Loucy (cell line): ENCODE measurements around the gene MAS1L.

Source experiments
- H2AFZ ChIP-seq: fragments of 200-600 bp; sonication (generic); 2 replicates; pipeline ENCODE4 v1.6.0; 2016; ENCODE audit warnings: antibody characterized with exemption, mild to moderate bottlenecking, low read length, moderate library complexity
- H3F3A ChIP-seq: fragments of 200-600 bp; 2 replicates; pipeline ENCODE4 v1.6.0; 2016; ENCODE audit warnings: antibody characterized with exemption, low read depth, mild to moderate bottlenecking
- H3K27me3 ChIP-seq: fragments of 200-600 bp; sonication (generic); 2 replicates; pipeline ENCODE4 v1.6.1; 2014; ENCODE audit warnings: low read length, mild to moderate bottlenecking; ENCODE audit not compliant: insufficient read depth, poor library complexity, severe bottlenecking
- H3K36me3 ChIP-seq: fragments of 200-600 bp; sonication (generic); 2 replicates; pipeline ENCODE4 v1.6.1; 2016; ENCODE audit warnings: low read length; ENCODE audit not compliant: insufficient read depth
- H3K4me1 ChIP-seq: fragments of 200-600 bp; sonication (generic); 2 replicates; pipeline ENCODE4 v1.5.1; 2014; ENCODE audit warnings: low read length, mild to moderate bottlenecking; ENCODE audit not compliant: insufficient read depth, poor library complexity, severe bottlenecking
- H3K4me2 ChIP-seq: fragments of 200-600 bp; sonication (generic); 2 replicates; pipeline ENCODE4 v1.6.0; 2014; ENCODE audit warnings: antibody characterized with exemption, low read length, low read depth, mild to moderate bottlenecking; ENCODE audit not compliant: poor library complexity, severe bottlenecking
- H3K4me3 ChIP-seq: fragments of 200-600 bp; sonication (generic); 2 replicates; pipeline ENCODE4 v1.5.1; 2014; ENCODE audit warnings: low read length, mild to moderate bottlenecking, mixed read lengths; ENCODE audit not compliant: poor library complexity, severe bottlenecking
- H3K79me2 ChIP-seq: fragments of 200-600 bp; sonication (generic); 2 replicates; pipeline ENCODE4 v1.6.1; 2014; ENCODE audit warnings: low read length; ENCODE audit not compliant: insufficient read depth
- H3K9ac ChIP-seq: fragments of 200-600 bp; sonication (generic); 2 replicates; pipeline ENCODE4 v1.6.0; 2014; ENCODE audit warnings: mild to moderate bottlenecking, low read depth, low read length, moderate library complexity; ENCODE audit not compliant: poor library complexity, severe bottlenecking
- H3K9me2 ChIP-seq: fragments of 200-600 bp; sonication (generic); replicated peaks from 2 replicates; pipeline ENCODE4 v1.6.1; 2016; ENCODE audit warnings: low read depth, low read length, mixed read lengths
- H3K9me3 ChIP-seq: fragments of 200-600 bp; sonication (generic); 2 replicates; pipeline ENCODE4 v1.6.1; 2014; ENCODE audit warnings: mild to moderate bottlenecking, antibody characterized with exemption, low read length, low read depth; ENCODE audit not compliant: insufficient read depth
- H4K20me1 ChIP-seq: fragments of 200-600 bp; sonication (generic); 2 replicates; pipeline ENCODE4 v1.6.0; 2014; ENCODE audit warnings: antibody characterized with exemption, low read length, mild to moderate bottlenecking; ENCODE audit not compliant: insufficient read depth, poor library complexity, severe bottlenecking
- CTCF ChIP-seq: fragments of 200-600 bp; sonication (generic); conservative IDR thresholded peaks from 2 replicates; pipeline ENCODE4 v1.5.1; 2014; ENCODE audit warnings: mild to moderate bottlenecking, antibody characterized with exemption, low read length
- EZH2phosphoT487 ChIP-seq: fragments of 200-600 bp; IDR thresholded peaks from 2 replicates; pipeline ENCODE4 v1.6.1; 2018; ENCODE audit warnings: antibody characterized with exemption, mild to moderate bottlenecking, moderate library complexity, borderline replicate concordance

Gene MAS1L

GRCh38 chr6:29466241-29466640 is 21.5 kb downstream of the MAS1L start:
- Histone ChIP-seq H3K4me1 (peaks cover 36% of the 10 kb centered on the region), H3K79me2 (no peaks in the 10 kb centered on the region), H3K4me3 (no peak overlapping the region), H2AFZ (peak overlapping the region; percentile 41; the same call in 1 of the 2 replicates), H4K20me1 (no peaks in the 10 kb centered on the region), H3F3A (no peaks in the 10 kb centered on the region), H3K36me3 (no peaks in the 10 kb centered on the region), H3K4me2 (peak overlapping the region; percentile 29), H3K27me3 (no peaks in the 10 kb centered on the region), H3K9me2 (no peaks in the 10 kb centered on the region), H3K9me3 (no peaks in the 10 kb centered on the region), H3K9ac (no peak overlapping the region)
- no peak for TF ChIP-seq EZH2phosphoT487
- TF ChIP-seq CTCF = no peak

GRCh38 chr6:29465801-29466200 is 22.0 kb downstream of the MAS1L start:
- H3K9me2 ChIP-seq = no peaks in the 10 kb centered on the region
- no peak overlapping the region for H3K4me3 ChIP-seq
- H4K20me1 ChIP-seq = no peaks in the 10 kb centered on the region
- TF ChIP-seq EZH2phosphoT487 (no peak), CTCF (no peak)
- H3K4me1 ChIP-seq = peaks cover 38% of the 10 kb centered on the region
- H2AFZ ChIP-seq = peak overlapping the region; percentile 41; the same call in 1 of the 2 replicates
- no peak overlapping the region for H3K9ac ChIP-seq
- no peaks in the 10 kb centered on the region for H3F3A ChIP-seq
- H3K9me3 ChIP-seq = no peaks in the 10 kb centered on the region
- H3K27me3 ChIP-seq = no peaks in the 10 kb centered on the region
- H3K36me3 ChIP-seq = no peaks in the 10 kb centered on the region
- H3K4me2 ChIP-seq = peak overlapping the region; percentile 29
- no peaks in the 10 kb centered on the region for H3K79me2 ChIP-seq

- no peaks in the 10 kb centered on the region for H3K9me2 ChIP-seq
- no peaks in the 10 kb centered on the region for H3K9me3 ChIP-seq
- H3F3A ChIP-seq = no peaks in the 10 kb centered on the region
- no peak overlapping the region for H3K9ac ChIP-seq
- TF ChIP-seq CTCF = no peak
- TF ChIP-seq EZH2phosphoT487 = no peak
- no peak overlapping the region for H3K4me3 ChIP-seq
- H3K27me3 ChIP-seq = no peaks in the 10 kb centered on the region
- no peaks in the 10 kb centered on the region for H3K36me3 ChIP-seq
- no peaks in the 10 kb centered on the region for H3K79me2 ChIP-seq
- H3K4me1 ChIP-seq = peaks cover 38% of the 10 kb centered on the region
- H3K4me2 ChIP-seq = no peak overlapping the region
- H4K20me1 ChIP-seq = no peaks in the 10 kb centered on the region
- H2AFZ ChIP-seq = no peak overlapping the region
Measured at GRCh38 chr6:29465279-29465678, 22.5 kb downstream of the MAS1L start.
